Smooth muscle cell (in vitro differentiated cells): Measurements from ENCODE around the gene PHF21A. TPM values are rescaled to one million over a fixed set of nuclear protein-coding genes. Genes with fewer than 3 reads are reported as not detected.

Experiments used
- DNase-seq: peaks from one replicate; lab custom pipeline; 2025; ENCODE audit not compliant: unreplicated experiment; lab: John Stamatoyannopoulos, UW
- H2AFZ ChIP-seq: fragments of 200-600 bp; sonication (generic); 2 replicates; pipeline ENCODE4 v1.6.0; 2016; ENCODE audit warnings: antibody characterized with exemption, low read depth, mild to moderate bottlenecking
- H3F3A ChIP-seq: fragments of 200-600 bp; sonication (generic); 2 replicates; pipeline ENCODE4 v1.6.0; 2017; ENCODE audit warnings: antibody characterized with exemption, low read depth
- H3K27ac ChIP-seq: fragments of 200-600 bp; sonication (generic); 2 replicates; pipeline ENCODE4 v1.5.1; 2016; ENCODE audit warnings: low read depth, mild to moderate bottlenecking
- H3K27me3 ChIP-seq: fragments of 200-600 bp; sonication (generic); 2 replicates; pipeline ENCODE4 v1.6.1; 2016; ENCODE audit warnings: low read depth, mild to moderate bottlenecking
- H3K36me3 ChIP-seq: fragments of 200-600 bp; sonication (generic); 2 replicates; pipeline ENCODE4 v1.5.1; 2016; ENCODE audit warnings: low read depth
- H3K4me1 ChIP-seq: fragments of 200-600 bp; sonication (generic); 2 replicates; pipeline ENCODE4 v1.5.1; 2016; ENCODE audit warnings: low read depth
- H3K4me2 ChIP-seq: fragments of 200-600 bp; sonication (generic); 2 replicates; pipeline ENCODE4 v1.6.0; 2016; ENCODE audit warnings: mild to moderate bottlenecking
- H3K4me3 ChIP-seq: fragments of 200-600 bp; sonication (generic); 2 replicates; pipeline ENCODE4 v1.5.1; 2016; ENCODE audit warnings: mild to moderate bottlenecking
- H3K79me2 ChIP-seq: fragments of 200-600 bp; sonication (generic); 2 replicates; pipeline ENCODE4 v1.6.0; 2016; ENCODE audit warnings: low read depth, mild to moderate bottlenecking
- H3K9ac ChIP-seq: fragments of 200-600 bp; sonication (generic); 2 replicates; pipeline ENCODE4 v1.6.0; 2016; ENCODE audit warnings: low read depth
- H3K9me3 ChIP-seq: fragments of 200-600 bp; sonication (generic); replicated peaks from 2 replicates; pipeline ENCODE4 v1.5.1; 2016; ENCODE audit warnings: low read depth
- H4K20me1 ChIP-seq: fragments of 200-600 bp; sonication (generic); 2 replicates; pipeline ENCODE4 v1.6.0; 2016; ENCODE audit warnings: low read depth
- WGBS: methylation state at CpG from one replicate; pipeline ENCODE4 v1.1.7; 2016; ENCODE audit warnings: low lambda C conversion rate; 5-methylcytosine and 5-hydroxymethylcytosine counted together
- polyA plus RNA-seq: library from polyadenylated mRNA; unstranded; fragments of >200 nt; fragmentation: Nextera tagmentation; extraction: Ambion mirVana; gene quantifications from 2 replicates; pipeline ENCODE4 v1.2.1, GENCODE V29; 2016
- total RNA-seq: library from RNA; depleted of rRNA; stranded (reverse); fragments of >200 nt; gene quantifications from 2 replicates; pipeline ENCODE4 v1.2.3, GENCODE V29; 2014
- TF ChIP-seq, protein P1 (sequence below): fragments of 200-600 bp; sonication (generic); IDR thresholded peaks from 2 replicates; pipeline ENCODE4 v1.5.1; 2017; ENCODE audit warnings: borderline replicate concordance, mild to moderate bottlenecking, antibody characterized with exemption; ENCODE audit not compliant: insufficient read depth, poor library complexity, severe bottlenecking

The PHF21A gene
- total and polyA plus RNA-seq, 2 experiments from 2014 or later: 26.1 to 28.7 TPM

DNA sequence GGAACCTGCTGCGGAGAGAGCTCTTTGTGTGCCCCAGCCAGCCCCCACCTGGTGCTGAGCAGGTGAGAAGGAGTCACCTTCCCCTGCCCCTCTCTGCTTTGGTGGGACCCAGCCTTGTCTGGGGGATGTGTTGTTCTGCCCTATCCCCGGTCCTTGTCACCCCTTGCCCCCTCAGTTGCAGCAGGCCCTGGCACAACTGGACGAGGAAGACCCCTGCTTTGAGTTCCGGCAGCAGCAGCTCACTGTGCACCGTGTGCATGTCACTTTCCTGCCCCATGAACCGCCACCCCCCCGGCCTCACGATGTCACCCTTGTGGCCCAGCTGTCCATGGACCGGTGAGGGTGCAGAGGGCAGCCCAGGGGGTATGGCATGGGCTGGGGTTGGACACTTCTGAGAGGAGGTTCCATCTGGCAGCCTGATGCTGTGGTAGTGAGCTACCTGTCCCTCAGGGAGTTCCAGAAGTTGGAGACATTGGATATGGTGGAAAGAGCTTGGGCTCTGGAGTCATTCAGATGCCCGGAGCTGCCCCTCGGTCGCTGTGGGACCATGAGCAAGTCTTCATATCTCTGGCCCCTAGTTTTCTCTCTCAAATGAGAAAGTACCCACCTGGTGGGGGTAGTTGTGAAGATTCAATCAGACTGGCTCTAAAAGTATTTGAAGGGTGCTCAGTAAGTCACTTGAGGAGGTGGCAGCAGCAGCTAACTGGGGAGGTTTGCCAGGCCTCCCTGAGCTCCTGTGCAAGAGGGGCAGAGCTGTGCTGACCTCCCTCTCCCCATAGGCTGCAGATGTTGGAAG is 194.5 kb downstream of the PHF21A start:
- WGBS: 91% methylated on average over 12 of the region's 12 CpGs

DNA sequence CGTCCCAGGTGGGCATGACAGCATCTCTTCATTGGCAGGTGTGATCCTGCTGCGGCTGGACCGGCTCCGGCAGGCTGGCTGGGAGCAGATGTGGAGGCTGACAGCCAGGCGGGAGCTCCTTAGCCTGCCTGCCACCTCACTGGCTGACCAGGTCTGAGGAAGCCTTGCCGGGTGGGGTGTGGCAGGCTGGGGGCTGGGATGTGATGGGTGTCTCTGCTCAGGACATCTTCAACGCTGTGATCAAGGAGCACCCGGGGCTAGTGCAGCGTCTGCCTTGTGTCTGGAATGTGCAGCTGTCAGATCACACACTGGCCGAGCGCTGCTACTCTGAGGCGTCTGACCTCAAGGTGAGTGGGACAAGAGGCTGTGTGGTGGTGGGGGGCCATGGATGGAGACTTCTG is 195.3 kb downstream of the PHF21A start:
- 70% methylated on average over 12 of the region's 12 CpGs for WGBS
- no peak overlapping the region for H2AFZ ChIP-seq
- no peak overlapping the region for H3K27ac ChIP-seq
- no peaks in the 10 kb centered on the region for H3K9me3 ChIP-seq
- no peak overlapping the region for H3K9ac ChIP-seq
- TF ChIP-seq, protein P1, sequence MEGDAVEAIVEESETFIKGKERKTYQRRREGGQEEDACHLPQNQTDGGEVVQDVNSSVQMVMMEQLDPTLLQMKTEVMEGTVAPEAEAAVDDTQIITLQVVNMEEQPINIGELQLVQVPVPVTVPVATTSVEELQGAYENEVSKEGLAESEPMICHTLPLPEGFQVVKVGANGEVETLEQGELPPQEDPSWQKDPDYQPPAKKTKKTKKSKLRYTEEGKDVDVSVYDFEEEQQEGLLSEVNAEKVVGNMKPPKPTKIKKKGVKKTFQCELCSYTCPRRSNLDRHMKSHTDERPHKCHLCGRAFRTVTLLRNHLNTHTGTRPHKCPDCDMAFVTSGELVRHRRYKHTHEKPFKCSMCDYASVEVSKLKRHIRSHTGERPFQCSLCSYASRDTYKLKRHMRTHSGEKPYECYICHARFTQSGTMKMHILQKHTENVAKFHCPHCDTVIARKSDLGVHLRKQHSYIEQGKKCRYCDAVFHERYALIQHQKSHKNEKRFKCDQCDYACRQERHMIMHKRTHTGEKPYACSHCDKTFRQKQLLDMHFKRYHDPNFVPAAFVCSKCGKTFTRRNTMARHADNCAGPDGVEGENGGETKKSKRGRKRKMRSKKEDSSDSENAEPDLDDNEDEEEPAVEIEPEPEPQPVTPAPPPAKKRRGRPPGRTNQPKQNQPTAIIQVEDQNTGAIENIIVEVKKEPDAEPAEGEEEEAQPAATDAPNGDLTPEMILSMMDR: no peak
- H3F3A ChIP-seq: no peaks in the 10 kb centered on the region
- no peak overlapping the region for H3K4me2 ChIP-seq
- H3K4me1 ChIP-seq: peaks cover 11% of the 10 kb centered on the region
- no peak for DNase-seq
- no peak overlapping the region for H3K4me3 ChIP-seq
- H4K20me1 ChIP-seq: no peaks in the 10 kb centered on the region
- no peaks in the 10 kb centered on the region for H3K36me3 ChIP-seq
- H3K27me3 ChIP-seq: peaks cover 41% of the 10 kb centered on the region
- no peaks in the 10 kb centered on the region for H3K79me2 ChIP-seq

More for the DNA sequence above, 194.5 kb downstream of the PHF21A start:
- TF ChIP-seq, protein P1: no peak
- Histone ChIP-seq H3K36me3 (no peaks in the 10 kb centered on the region), H3K4me2 (no peak overlapping the region), H3K79me2 (no peaks in the 10 kb centered on the region), H3K27me3 (peaks cover 33% of the 10 kb centered on the region), H4K20me1 (no peaks in the 10 kb centered on the region), H3K9ac (no peak overlapping the region), H3K27ac (no peak overlapping the region), H3K4me1 (peaks cover 6% of the 10 kb centered on the region), H3K9me3 (no peaks in the 10 kb centered on the region), H3F3A (no peaks in the 10 kb centered on the region), H3K4me3 (no peak overlapping the region), H2AFZ (no peak overlapping the region)
- no peak for DNase-seq

GRCh38 chr11:45925550-45925949 is 195.7 kb downstream of the PHF21A start:
- Histone ChIP-seq H3F3A (no peaks in the 10 kb centered on the region), H3K36me3 (no peaks in the 10 kb centered on the region), H3K27me3 (peaks cover 45% of the 10 kb centered on the region), H3K4me2 (no peak overlapping the region), H3K9me3 (no peaks in the 10 kb centered on the region), H3K27ac (no peak overlapping the region), H4K20me1 (no peaks in the 10 kb centered on the region), H3K4me3 (no peak overlapping the region), H3K79me2 (no peaks in the 10 kb centered on the region), H3K4me1 (peaks cover 12% of the 10 kb centered on the region), H2AFZ (no peak overlapping the region), H3K9ac (no peak overlapping the region)
- 86% methylated on average over 3 of the region's 3 CpGs for WGBS
- no peak for DNase-seq
- TF ChIP-seq, protein P1: no peak

DNA sequence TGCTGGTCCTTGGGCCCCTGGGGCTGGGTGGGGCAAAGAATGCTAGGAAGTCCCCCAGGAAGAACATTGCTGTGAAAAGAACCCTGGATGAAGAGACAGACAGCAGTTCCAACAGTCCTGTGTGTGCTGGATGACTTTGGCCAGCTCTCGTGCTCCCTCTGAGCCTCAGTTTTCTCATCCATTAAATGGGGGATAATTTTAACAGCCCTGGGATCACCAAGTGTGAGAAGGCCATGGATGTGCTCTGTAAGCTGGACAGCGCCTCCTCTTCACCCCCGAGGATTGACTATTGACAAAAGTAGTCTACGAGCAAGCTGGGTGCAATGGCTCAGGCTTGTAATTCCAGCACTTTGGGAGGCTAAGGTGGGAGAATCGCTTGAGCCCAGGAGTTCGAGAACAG is 196.3 kb downstream of the PHF21A start:
- no peak for DNase-seq
- no peak overlapping the region for H3K4me2 ChIP-seq
- no peaks in the 10 kb centered on the region for H3K9me3 ChIP-seq
- no peaks in the 10 kb centered on the region for H3K36me3 ChIP-seq
- H3K9ac ChIP-seq: no peak overlapping the region
- H3K79me2 ChIP-seq: no peaks in the 10 kb centered on the region
- peaks cover 18% of the 10 kb centered on the region for H3K4me1 ChIP-seq
- WGBS: 90% methylated on average over 6 of the region's 6 CpGs
- H2AFZ ChIP-seq: no peak overlapping the region
- H3K27me3 ChIP-seq: peaks cover 47% of the 10 kb centered on the region
- H3K27ac ChIP-seq: no peak overlapping the region
- no peak overlapping the region for H3K4me3 ChIP-seq
- TF ChIP-seq, protein P1: no peak
- no peaks in the 10 kb centered on the region for H4K20me1 ChIP-seq
- no peaks in the 10 kb centered on the region for H3F3A ChIP-seq
